Peyer's patch (tissue), 4 donors: ENCODE data around the gene DMGDH.
A peak's percentile ranks its signal among the peaks of the same experiment; 100 is the strongest.

Experiments used
- POLR2A ChIP-seq, 2 donors: fragments of 450-650 bp; IDR thresholded peaks; one replicate each; pipeline ENCODE4 v1.5.1; 2017; ENCODE audit warnings: antibody characterized with exemption in 2 of 2, mild to moderate bottlenecking in 2 of 2, moderate library complexity in 2 of 2
- TF ChIP-seq, protein P1 (sequence below), 6 experiments: fragments of 450-650 bp in 4 of 6; fragments of 200-600 bp in 2 of 6; sonication (generic) in 1 of 6; IDR thresholded peaks; one replicate each; pipeline ENCODE4 v1.5.1; 2017 to 2019; ENCODE audit warnings: antibody characterized with exemption in 6 of 6, mild to moderate bottlenecking in 3 of 6, moderate library complexity in 1 of 6

DNA sequence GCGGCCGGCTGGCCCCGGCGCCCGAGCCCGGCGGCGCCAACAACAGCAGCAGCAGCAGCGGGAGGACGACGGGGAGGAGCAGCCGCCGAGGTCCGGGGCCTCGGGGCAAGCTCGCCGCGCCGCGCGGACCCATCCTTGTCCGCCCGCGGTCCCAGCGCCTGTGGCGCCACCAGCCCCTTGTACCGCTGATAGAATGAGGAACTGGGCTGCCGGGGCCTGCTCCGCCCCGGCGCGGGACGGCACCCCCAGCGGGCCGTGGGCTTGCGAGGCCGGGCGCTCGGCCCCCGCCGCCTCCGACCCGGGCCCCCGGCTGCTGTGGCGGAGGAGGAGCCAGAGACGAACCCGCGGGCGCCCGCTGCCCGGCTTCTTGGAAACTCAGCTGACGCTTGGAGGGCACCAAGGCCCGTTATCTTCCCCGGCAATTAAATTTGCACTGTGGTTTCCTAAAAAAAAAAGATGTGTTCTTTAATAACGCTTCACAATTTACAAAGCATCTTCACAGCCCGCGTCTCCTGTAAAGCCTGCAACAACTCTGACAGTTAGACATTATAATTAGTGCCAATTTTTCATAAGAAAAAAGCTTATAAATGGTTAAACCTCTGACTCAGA, 84.3 kb downstream of the DMGDH start, which contains the start of gene ARSB:
- TF ChIP-seq, protein P1, sequence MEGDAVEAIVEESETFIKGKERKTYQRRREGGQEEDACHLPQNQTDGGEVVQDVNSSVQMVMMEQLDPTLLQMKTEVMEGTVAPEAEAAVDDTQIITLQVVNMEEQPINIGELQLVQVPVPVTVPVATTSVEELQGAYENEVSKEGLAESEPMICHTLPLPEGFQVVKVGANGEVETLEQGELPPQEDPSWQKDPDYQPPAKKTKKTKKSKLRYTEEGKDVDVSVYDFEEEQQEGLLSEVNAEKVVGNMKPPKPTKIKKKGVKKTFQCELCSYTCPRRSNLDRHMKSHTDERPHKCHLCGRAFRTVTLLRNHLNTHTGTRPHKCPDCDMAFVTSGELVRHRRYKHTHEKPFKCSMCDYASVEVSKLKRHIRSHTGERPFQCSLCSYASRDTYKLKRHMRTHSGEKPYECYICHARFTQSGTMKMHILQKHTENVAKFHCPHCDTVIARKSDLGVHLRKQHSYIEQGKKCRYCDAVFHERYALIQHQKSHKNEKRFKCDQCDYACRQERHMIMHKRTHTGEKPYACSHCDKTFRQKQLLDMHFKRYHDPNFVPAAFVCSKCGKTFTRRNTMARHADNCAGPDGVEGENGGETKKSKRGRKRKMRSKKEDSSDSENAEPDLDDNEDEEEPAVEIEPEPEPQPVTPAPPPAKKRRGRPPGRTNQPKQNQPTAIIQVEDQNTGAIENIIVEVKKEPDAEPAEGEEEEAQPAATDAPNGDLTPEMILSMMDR (IDR thresholded peaks at IDR 0.05) = no peak
- TF ChIP-seq POLR2A (IDR thresholded peaks at IDR 0.05) = peak in 1 of 2 donors; percentile 11
